NB4 (cell line): ENCODE data around the gene ENPP6.

Experiments
- CTCF ChIP-seq: IDR thresholded peaks from one replicate; pipeline ENCODE4 v1.5.1; 2012; ENCODE audit warnings: low read depth, low read length
- MAX ChIP-seq: IDR thresholded peaks from 2 replicates; pipeline ENCODE4 v1.6.1; 2011; ENCODE audit warnings: low read depth, low read length
- MYC ChIP-seq: IDR thresholded peaks from 2 replicates; pipeline ENCODE4 v1.6.1; 2011; ENCODE audit warnings: low read depth, low read length
- POLR2A ChIP-seq: IDR thresholded peaks from 2 replicates; pipeline ENCODE4 v1.6.1; 2011; ENCODE audit warnings: mild to moderate bottlenecking; ENCODE audit not compliant: insufficient read length; ENCODE audit errors: extremely low read depth

- no peak for TF ChIP-seq CTCF
- TF ChIP-seq MAX: no peak
- no peak for TF ChIP-seq POLR2A
- no peak for TF ChIP-seq MYC
Measured at GRCh38 chr4:184122631-184123408, 94.9 kb downstream of the ENPP6 start.
